Gastrocnemius medialis (tissue), 4 donors: ENCODE measurements around the gene HS3ST5.

Source experiments
- CTCF ChIP-seq, 5 experiments: fragments of 450-650 bp in 3 of 5; fragments of 200-600 bp in 2 of 5; sonication (generic) in 2 of 5; IDR thresholded peaks in 4 of 5; conservative IDR thresholded peaks in 1 of 5; 1 replicate in 4 of 5; 2 replicates in 1 of 5; pipeline ENCODE4 v1.5.1; 2016 to 2019; ENCODE audit warnings: antibody characterized with exemption in 5 of 5, mild to moderate bottlenecking in 3 of 5, moderate library complexity in 3 of 5
- POLR2A ChIP-seq, 2 donors: fragments of 450-650 bp; IDR thresholded peaks; one replicate each; pipeline ENCODE4 v1.6.1; 2017; ENCODE audit warnings: antibody characterized with exemption in 2 of 2, mild to moderate bottlenecking in 2 of 2, moderate library complexity in 2 of 2

- TF ChIP-seq CTCF (IDR thresholded peaks at IDR 0.05 in 4 of 5, conservative IDR thresholded peaks at IDR 0.05 in 1 of 5): no peak
- TF ChIP-seq POLR2A (IDR thresholded peaks at IDR 0.05): peak in 1 of 2 donors; percentile 8
Measured at GRCh38 chr6:114228675-114229074, 114.1 kb downstream of the HS3ST5 start.
